ENCODE measurements around the gene GNPTG.

GRCh38 chr16:1342526-1343427, 9.0 kb upstream of the GNPTG start:
- TF ChIP-seq CTCF (IDR thresholded peaks at IDR 0.05 in 4 of 5, conservative IDR thresholded peaks at IDR 0.05 in 1 of 5) (no peak), POLR2A (IDR thresholded peaks at IDR 0.05) (no peak)

All from gastrocnemius medialis (tissue), 4 donors.